GM23338 (cell line): Measurements from ENCODE around the gene KCTD2. TPM values are rescaled to one million over a fixed set of nuclear protein-coding genes. Genes with fewer than 3 reads are reported as not detected.

Experiments used
- polyA plus RNA-seq: library from polyadenylated mRNA; unstranded; fragments of >200 nt; fragmentation: Nextera tagmentation; extraction: Ambion mirVana; gene quantifications from 2 replicates; pipeline ENCODE4 v1.2.1, GENCODE V29; 2016
- small RNA-seq: library from RNA; depleted of rRNA; stranded (forward); fragments of <200 nt; gene quantifications from one replicate; pipeline ENCODE3, GENCODE V24; 2014; ENCODE audit warnings: low replicate concordance
- total RNA-seq: library from RNA; depleted of rRNA; stranded (reverse); fragments of >200 nt; shearing (Covaris generic); gene quantifications from 2 replicates; pipeline ENCODE4 v1.2.3, GENCODE V29; 2014; rRNA removed

KCTD2 gene
- total and polyA plus RNA-seq, 2 experiments from 2014 or later = 7.4 to 30.0 TPM

Small RNA genes within 50 kb of the gene (small RNA-seq; reads per million reads assigned to genes)
- not detected for gene AC111186.1
- not detected for gene RF00019
- gene RN7SL573P = not detected
- gene RNU6-362P = not detected

Other genes with a start within 250 kb of the KCTD2 start
- gene GRIN2C, start 187.3 kb upstream of the KCTD2 start, total RNA-seq = 0.10 TPM in 1 of 2 replicates, not detected in the other
- 0.07 and 0.19 TPM in 2 replicates for gene GRIN2C, start 187.3 kb upstream of the KCTD2 start, polyA plus RNA-seq
- 33.1 and 34.5 TPM in 2 replicates for gene FDXR, start 174.2 kb upstream of the KCTD2 start, total RNA-seq
- gene FDXR, start 174.2 kb upstream of the KCTD2 start, polyA plus RNA-seq = 19.9 and 21.7 TPM in 2 replicates
- 0.73 and 1.6 TPM in 2 replicates for gene FADS6, start 153.6 kb upstream of the KCTD2 start, total RNA-seq
- 0.35 and 0.42 TPM in 2 replicates for gene FADS6, start 153.6 kb upstream of the KCTD2 start, polyA plus RNA-seq
- 1.7 and 3.5 TPM in 2 replicates for gene USH1G, start 124.0 kb upstream of the KCTD2 start, total RNA-seq
- 0.28 and 0.34 TPM in 2 replicates for gene USH1G, start 124.0 kb upstream of the KCTD2 start, polyA plus RNA-seq
- gene OTOP2, start 123.0 kb upstream of the KCTD2 start, total RNA-seq = not detected in 2 replicates
- gene OTOP2, start 123.0 kb upstream of the KCTD2 start, polyA plus RNA-seq = not detected in 2 replicates
- not detected in 2 replicates for gene OTOP3, start 111.3 kb upstream of the KCTD2 start, total RNA-seq
- not detected in 2 replicates for gene OTOP3, start 111.3 kb upstream of the KCTD2 start, polyA plus RNA-seq
- gene HID1, start 74.5 kb upstream of the KCTD2 start, total RNA-seq = 6.3 and 8.7 TPM in 2 replicates
- gene HID1, start 74.5 kb upstream of the KCTD2 start, polyA plus RNA-seq = 9.0 and 10.9 TPM in 2 replicates
- 34.4 and 35.8 TPM in 2 replicates for gene CDR2L, start 59.6 kb upstream of the KCTD2 start, total RNA-seq
- 17.7 and 18.3 TPM in 2 replicates for gene CDR2L, start 59.6 kb upstream of the KCTD2 start, polyA plus RNA-seq
- 38.0 and 48.5 TPM in 2 replicates for gene MRPL58, start 34.6 kb upstream of the KCTD2 start, total RNA-seq
- 66.7 and 68.0 TPM in 2 replicates for gene MRPL58, start 34.6 kb upstream of the KCTD2 start, polyA plus RNA-seq
- 240 and 244 TPM in 2 replicates for gene ATP5PD, start 256 bp upstream of the KCTD2 start, total RNA-seq
- gene ATP5PD, start 256 bp upstream of the KCTD2 start, polyA plus RNA-seq = 1,144 and 1,234 TPM in 2 replicates
- 30.1 and 40.0 TPM in 2 replicates for gene SLC16A5, start 40.7 kb downstream of the KCTD2 start, total RNA-seq
- gene SLC16A5, start 40.7 kb downstream of the KCTD2 start, polyA plus RNA-seq = 5.0 and 7.3 TPM in 2 replicates
- gene ARMC7, start 62.7 kb downstream of the KCTD2 start, total RNA-seq = 4.5 and 5.6 TPM in 2 replicates
- gene ARMC7, start 62.7 kb downstream of the KCTD2 start, polyA plus RNA-seq = 6.3 and 8.4 TPM in 2 replicates
- 91.7 and 122 TPM in 2 replicates for gene NT5C, start 84.5 kb downstream of the KCTD2 start, total RNA-seq
- 120 and 134 TPM in 2 replicates for gene NT5C, start 84.5 kb downstream of the KCTD2 start, polyA plus RNA-seq
- gene JPT1, start 107.3 kb downstream of the KCTD2 start, total RNA-seq = 249 and 278 TPM in 2 replicates
- 903 and 929 TPM in 2 replicates for gene JPT1, start 107.3 kb downstream of the KCTD2 start, polyA plus RNA-seq
- gene SUMO2, start 135.7 kb downstream of the KCTD2 start, total RNA-seq = 133 and 139 TPM in 2 replicates
- gene SUMO2, start 135.7 kb downstream of the KCTD2 start, polyA plus RNA-seq = 784 and 890 TPM in 2 replicates
- gene NUP85, start 158.5 kb downstream of the KCTD2 start, total RNA-seq = 57.2 and 59.4 TPM in 2 replicates
- gene NUP85, start 158.5 kb downstream of the KCTD2 start, polyA plus RNA-seq = 114 and 116 TPM in 2 replicates
- 29.4 and 54.3 TPM in 2 replicates for gene GGA3, start 214.4 kb downstream of the KCTD2 start, total RNA-seq
- gene GGA3, start 214.4 kb downstream of the KCTD2 start, polyA plus RNA-seq = 20.8 and 22.5 TPM in 2 replicates
- 60.6 and 72.8 TPM in 2 replicates for gene MRPS7, start 214.7 kb downstream of the KCTD2 start, total RNA-seq
- 104 and 114 TPM in 2 replicates for gene MRPS7, start 214.7 kb downstream of the KCTD2 start, polyA plus RNA-seq
- gene MIF4GD, start 224.0 kb downstream of the KCTD2 start, total RNA-seq = 15.5 and 15.9 TPM in 2 replicates
- 9.4 and 11.3 TPM in 2 replicates for gene MIF4GD, start 224.0 kb downstream of the KCTD2 start, polyA plus RNA-seq
- 16.3 and 22.4 TPM in 2 replicates for gene SLC25A19, start 242.2 kb downstream of the KCTD2 start, total RNA-seq
- gene SLC25A19, start 242.2 kb downstream of the KCTD2 start, polyA plus RNA-seq = 17.9 and 19.4 TPM in 2 replicates